GM18517 (cell line): Measurements from ENCODE around the gene ATXN7L2.

Source experiments
- ATAC-seq: cut with Tn5 transposase; IDR thresholded peaks from one replicate; pipeline ENCODE4 v1.9.1; 2021; ENCODE audit warnings: mild to moderate bottlenecking, moderate library complexity; ENCODE audit not compliant: unreplicated experiment

ATXN7L2 gene

DNA sequence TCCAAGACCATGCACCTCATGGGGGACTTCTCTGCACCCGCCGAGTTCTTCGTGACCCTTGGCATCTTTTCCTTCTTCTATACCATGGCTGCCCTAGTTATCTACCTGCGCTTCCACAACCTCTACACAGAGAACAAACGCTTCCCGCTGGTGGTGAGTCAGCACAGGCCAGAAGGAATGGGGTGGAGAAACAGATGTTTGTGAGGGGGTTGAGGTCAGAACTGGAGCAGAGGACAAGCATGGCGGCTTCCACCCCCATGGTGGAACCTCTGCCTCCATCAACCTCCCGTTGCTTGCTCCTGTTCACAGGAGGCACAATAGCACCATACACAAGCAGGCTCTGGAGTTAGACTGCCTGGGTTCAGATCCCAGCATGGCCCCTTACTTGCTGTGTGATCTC lies 6.9 kb upstream of the ATXN7L2 start:
- no peak for ATAC-seq

DNA sequence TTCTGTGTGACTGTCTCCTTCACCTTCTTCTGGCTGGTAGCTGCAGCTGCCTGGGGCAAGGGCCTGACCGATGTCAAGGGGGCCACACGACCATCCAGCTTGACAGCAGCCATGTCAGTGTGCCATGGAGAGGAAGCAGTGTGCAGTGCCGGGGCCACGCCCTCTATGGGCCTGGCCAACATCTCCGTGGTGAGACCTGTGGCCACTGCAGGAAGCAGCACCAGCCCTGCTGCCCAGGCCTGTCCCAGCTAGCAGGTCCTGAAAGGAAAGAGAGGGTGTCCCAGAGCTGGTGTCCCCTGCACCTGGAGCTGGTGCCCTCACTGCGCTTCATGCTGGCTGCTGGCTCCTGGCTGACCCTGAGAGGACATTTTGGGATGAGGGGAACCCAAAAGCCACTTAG lies 5.9 kb upstream of the ATXN7L2 start:
- ATAC-seq = no peak

DNA sequence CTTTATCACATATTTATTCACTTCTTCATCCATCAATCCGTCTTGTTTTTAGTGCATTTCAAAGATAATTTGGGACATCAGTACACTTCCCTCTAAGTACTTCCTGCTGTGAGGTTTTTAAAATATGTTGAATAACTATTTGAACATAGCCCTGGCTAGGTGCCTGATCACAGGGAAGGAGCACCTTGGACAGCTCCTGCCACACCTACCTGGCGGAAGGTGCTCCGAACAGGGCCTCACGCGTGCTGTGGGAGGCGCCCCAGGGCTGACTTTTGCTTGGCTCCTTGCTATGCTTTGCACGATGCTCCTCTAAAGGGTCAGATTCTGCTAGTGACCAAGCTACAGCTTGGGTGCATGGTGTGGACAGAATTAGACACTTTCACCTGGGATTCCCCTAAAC lies 4.9 kb upstream of the ATXN7L2 start:
- ATAC-seq = no peak

DNA sequence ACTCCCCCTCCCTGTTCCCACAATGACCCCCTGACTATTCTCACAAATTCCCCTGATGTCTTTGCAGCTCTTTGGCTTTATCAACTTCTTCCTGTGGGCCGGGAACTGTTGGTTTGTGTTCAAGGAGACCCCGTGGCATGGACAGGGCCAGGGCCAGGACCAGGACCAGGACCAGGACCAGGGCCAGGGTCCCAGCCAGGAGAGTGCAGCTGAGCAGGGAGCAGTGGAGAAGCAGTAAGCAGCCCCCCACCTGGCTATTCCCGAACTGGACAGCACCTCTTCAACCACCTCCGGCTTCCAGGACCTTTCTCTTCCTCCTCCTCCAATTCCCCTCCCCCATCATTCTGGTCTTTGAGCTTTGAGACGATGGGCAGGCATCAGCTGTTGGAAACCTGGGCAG lies 4.4 kb upstream of the ATXN7L2 start:
- no peak for ATAC-seq

DNA sequence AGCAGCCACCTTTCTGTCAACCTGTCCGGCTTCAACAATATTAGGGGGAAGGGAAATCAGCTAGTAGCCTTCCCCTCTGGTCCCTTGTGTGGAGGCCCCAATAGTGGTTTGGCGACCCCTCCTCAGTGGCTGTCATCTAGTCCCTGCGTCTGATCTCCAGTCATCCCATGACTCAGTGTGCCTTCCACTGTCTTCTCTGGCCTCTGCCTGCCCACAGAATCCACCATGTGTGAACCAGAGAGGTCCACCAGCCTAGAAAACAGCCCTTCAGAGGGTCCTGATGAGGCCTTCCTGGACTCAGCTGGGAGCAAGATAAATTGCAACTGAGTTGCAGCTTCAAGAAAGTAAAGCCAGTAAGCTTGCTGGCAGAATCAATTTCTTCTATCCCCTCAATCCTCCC lies 3.8 kb upstream of the ATXN7L2 start:
- no peak for ATAC-seq

DNA sequence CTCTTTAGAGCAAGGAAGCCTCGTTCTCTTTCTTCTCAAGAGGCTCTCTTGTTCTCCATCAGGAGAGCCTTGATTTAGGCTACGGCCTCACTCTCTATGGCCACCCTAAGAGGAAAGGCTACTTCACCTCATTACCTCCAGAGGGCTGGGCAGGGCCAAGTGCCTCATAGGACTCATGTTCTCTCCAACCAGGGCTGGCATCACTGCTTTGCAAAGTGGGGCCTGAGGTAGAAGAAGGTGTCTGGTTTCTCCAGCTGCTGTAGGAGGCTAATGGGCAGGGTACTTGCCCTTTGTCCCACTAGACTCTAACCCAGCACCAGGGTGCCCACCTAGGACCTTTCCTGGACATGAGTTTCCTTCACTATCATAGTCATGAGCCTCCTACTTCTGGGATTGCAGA lies 2.1 kb upstream of the ATXN7L2 start:
- ATAC-seq = no peak

DNA sequence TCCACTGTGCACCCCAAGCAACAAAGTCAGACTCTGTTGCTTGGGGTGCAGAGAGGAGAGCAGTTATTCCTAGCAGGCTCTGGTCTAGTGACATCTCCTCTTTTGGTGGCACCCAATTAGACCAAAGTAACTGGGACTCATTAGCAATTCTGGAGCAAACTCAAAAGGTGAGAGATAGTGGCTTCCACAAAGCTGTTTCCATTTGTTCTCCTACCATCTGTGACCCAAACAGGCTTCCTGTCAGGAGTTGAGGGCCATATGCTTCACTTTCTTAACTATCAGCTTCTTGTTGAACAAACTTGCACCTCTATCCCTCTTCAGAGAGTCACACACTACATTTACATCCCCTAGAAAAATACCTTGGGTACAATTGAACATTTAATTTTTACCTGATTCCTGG lies 1.5 kb upstream of the ATXN7L2 start:
- no peak for ATAC-seq

DNA sequence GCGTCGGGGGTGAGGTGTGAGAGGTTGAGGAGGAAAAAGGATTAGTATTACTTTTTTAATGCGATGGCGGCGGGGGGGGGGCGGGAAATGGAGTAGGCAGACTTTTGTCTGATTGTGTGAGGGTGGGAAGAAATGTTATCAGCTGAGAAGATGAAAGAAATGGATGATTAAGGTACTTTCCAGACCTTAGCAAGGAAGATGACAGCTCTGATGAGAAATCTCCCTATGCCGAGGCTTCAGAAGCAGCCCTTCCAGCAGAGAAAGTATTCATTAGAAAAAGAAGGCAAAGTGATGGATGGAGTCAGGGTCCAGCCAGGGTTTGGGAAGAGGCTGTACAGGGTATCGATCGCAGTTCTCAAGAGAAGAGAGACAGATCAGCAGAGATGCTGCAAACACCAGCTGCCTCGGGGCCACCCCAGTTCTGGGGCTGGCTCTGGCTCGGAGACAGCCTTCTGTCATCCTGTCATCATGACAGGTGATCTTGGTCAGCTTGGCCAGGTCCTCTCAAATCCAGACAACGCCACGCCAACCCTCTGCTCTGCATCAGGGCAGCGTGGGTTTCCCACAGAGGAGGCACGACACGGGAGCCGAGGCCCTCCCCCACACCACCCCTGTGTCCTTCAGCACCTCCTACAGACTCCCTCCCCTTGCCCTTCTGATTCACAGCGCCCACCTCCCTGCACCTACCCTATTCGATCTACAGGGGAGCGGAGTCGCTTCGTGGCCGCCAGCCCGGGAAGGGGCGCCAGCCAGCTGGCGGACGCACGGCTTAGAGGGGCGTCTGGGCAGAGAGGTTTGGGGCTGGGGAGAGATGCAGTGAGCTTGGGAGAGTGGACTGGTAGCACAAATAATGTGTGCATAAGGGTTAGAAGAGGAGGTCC lies 674 bp upstream of the ATXN7L2 start:
- peak; percentile 18 for ATAC-seq

DNA sequence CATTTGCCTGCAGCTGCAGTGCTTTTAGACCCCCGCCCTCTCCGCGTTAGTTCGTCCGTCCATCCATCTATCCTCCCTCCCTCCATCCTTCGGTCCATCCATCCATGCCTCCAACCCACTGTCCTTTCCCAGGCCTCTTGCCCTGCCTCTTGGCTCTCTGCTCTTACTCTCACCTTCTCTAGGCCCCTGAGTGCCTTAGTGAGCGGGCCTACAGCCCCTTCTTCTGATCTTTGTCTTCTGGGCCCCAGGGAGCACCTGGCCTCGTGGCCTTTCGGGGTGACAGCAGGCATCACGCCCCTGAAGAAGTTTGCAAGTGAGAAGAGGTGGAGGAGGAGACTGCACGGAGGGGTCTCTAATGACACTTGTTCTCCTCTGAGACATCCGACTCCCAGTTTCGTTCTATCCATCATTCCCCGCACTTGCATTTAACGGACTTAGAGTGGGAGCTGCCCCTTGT lies 842 bp downstream of the ATXN7L2 start:
- ATAC-seq = no peak

DNA sequence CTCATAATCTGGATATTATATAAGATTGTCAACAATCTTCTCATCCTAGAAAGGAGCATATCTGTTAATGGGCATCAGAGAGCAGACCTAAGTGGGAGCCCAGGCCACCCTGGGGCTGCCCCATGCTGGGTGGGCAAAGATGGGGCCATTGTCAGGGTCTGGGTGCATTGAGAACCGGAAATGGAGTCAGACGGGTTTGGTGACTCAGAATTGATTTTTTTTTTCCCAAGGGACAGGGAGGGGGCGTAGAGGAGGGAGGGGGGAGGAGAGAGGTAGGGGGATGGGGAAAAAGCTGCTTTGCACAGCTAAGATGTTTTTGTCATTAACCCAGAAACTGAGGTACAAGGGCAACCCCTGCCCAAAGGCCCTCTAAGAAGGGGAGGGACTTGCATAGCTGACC lies 1.3 kb downstream of the ATXN7L2 start:
- no peak for ATAC-seq

DNA sequence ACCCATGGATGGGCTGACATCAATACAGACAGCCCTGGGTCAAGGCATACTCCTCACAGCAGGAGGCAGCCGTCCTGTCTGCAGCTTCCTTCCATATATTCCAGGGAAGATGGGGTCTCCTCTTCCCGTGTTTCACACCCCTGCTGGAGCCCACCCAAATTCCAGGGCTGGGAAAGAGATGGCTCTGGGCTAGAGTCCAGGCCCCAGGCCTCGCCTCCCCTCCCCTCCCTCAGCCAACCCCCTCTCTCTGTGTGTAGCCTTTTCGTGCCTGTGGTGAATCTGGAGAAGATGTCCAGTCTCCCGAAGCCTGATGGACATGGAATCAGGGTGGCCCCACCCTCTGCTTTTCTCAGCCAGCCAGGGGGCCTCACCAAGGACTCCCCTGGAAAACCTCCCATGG lies 3.6 kb downstream of the ATXN7L2 start:
- no peak for ATAC-seq

DNA sequence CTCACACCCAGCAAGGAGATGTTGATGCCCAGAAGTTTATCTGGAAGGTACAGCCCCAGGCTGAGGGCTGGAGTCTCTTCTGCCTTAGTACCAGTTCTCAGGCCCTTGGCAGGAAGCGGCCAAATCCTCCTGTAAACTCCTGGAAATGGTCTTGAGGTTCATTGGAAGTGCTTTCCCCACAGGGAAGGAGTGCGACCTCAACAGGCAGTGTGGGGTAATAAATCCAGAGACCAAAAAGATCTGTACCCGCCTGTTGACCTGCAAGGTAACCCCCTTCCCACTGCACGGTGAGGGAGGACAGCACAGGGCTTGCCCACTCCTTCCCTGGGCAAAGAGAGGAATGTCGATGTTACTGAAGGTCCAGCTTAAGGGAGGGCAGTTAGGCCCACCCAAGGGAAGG lies 4.5 kb downstream of the ATXN7L2 start:
- no peak for ATAC-seq

DNA sequence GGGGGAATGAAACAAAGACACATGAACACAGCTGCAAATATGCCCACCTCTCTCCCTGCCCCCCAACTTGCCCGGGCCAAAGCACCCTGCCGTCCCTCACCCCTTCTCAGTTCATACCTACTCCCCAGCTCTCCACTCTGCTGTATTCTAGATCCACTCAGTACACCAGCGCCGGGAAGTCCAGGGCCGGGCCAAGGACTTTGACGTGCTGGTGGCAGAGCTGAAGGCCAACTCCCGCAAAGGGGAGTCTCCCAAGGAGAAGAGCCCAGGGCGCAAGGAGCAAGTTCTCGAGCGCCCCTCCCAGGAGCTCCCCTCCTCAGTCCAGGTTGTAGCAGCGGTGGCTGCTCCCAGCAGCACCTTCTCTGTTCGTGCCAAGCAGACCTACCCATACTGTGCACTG lies 5.0 kb downstream of the ATXN7L2 start:
- ATAC-seq = no peak

DNA sequence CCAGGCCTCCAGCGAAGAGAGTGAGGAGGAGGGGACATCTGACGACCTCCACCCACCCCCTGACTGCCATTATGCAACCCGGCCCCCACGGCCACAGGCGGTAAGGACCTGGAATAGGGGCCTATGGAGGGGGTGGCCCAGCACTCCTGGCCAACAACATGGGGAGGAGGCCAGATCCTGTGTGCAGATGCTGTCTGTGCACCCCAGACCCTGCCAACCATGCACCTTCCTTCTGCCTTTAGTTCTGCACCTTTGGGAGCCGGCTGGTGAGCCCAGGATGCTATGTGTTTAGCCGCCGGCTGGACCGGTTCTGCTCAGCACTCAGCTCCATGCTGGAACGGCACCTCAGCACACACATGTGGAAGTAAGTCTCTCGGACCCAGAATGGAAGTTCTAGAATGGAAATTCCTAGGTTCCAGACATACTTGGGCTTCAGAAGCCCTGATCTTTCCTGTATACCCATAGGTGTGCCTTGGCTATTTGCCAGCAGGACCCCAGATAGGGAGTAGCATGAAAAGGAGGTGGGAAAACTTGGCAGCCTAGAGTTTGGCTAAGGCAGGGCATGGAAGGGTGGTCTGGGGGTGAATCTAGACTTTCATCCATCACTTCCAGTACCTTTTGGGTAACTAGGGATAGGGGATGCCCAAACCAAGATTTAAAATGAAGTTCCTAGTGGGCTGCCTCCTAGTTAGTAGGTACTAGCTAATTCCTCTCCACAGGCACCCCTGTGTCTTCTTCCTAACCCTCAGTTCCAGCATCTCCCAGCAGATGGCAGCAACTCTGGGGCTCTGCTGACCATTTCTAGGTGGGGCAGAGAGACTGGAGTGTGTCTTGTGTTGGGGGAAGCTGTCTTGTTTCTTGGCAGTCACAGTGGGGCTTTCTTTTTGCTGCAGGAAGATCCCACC lies 6.6 kb downstream of the ATXN7L2 start:
- no peak for ATAC-seq

DNA sequence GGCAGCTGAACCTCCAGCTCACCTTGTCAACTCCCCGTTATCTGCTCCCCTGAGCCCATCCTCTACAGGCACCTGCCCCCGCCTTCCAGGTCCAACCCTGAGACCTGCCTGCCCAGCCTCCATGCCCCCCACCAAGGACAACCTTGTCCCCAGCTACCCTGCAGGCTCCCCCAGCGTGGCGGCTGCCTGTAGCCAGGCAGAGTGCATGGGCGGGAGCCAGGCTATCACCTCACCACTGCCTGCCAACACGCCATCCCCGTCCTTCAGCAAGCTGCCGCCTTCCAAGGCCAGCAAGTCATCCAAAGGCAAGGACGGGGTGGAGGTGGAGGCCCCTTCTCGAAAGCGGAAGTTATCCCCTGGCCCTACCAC lies 7.2 kb downstream of the ATXN7L2 start:
- no peak for ATAC-seq

DNA sequence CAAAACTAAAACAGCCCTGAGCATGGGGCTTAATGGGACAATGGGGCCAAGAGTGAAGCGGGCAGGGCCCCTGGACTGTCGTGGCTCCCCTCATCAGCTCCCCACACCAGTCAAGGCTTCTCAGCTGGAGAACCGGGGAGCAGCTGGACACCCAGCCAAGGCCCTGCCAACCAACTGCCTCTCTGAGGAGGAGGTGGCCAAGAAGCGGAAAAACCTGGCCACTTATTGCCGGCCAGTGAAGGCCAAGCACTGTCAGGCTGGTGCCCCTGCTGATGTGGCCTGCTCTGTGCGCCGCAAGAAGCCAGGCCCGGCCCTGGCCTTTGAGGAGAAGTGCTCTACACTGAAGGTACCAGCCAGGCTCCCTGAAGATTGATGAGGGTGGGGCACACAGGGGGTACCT lies 7.7 kb downstream of the ATXN7L2 start:
- no peak for ATAC-seq

DNA sequence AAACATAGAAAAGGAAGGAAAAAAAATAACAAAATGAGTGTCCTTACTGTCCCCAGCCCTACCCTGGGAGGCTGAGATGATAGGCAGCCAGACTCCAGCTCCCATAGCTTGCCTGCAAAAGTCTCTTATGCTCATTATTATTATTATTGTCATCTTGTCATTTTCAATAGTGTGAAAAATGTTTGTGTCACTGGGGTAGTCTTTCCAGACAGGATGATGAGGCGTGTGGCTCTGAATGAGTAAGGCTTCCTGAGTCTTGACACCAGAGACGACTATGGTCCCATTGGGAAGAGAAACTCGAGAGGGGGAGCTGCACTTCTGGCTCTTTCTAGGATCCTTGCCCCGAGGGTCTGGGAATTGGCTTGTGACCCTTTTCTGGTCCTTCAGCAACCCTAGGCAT lies 9.1 kb downstream of the ATXN7L2 start:
- ATAC-seq = no peak

DNA sequence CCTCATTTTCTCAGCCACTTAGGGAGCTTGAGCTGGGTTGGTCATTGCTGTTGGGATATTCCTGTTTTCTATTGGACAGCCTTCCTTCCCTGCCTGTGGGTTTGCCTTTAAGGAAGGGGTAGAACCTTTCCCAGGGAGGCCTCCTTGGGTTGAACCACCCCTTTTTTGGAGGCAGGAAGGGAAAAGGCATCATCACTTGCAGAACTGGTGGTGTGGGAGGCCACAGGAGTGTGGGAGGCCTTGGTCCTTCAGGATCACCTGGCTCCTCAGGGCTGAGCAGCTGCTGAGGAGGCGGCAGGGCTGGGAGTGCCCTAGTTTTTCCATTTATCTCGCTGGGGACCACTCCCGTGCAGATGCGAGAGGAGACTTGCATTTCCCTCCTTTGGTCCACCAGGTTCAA lies 9.5 kb downstream of the ATXN7L2 start:
- ATAC-seq = no peak

DNA sequence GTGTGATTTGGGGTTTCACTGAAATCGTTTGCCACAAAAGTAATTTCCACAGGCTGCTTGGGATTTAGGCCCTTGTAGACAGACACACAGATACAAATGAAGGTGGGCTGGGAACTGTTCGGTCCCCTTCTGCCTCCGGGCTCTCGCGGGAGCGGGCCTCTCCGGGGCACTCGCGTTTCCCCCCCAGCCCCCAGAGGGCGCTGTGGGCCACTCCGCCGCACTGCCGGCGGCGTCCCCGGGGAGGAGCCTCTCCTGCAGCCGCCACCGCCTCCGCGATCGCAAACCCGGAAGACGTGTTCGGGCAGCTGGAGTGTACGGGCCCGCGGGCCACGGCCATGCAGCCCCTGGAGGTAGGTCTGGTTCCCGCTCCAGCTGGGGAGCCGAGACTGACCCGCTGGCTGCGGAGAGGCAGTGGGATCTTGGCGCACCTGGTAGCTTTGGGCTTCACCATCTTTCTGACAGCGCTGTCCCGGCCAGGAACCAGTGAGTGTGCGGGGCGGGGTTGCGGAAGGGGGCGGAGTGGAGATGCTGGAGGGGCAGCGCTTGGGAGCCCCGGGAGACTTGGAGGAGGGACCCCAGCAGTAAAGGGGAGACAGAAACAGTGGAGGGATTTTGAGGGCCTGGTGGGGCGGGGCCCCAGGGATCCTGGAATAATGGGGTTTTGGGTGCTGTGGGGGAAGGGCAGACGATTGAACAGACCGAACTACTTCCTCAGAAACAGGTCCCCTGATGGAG lies 10.3 kb downstream of the ATXN7L2 start, which contains the start of gene CYB561D1:
TSS of gene CYB561D1 (plus strand) at position 290 of the 735 bp plus-strand sequence. CDS start at position 336, 46 bp downstream.
- peak; percentile 72 for ATAC-seq

DNA sequence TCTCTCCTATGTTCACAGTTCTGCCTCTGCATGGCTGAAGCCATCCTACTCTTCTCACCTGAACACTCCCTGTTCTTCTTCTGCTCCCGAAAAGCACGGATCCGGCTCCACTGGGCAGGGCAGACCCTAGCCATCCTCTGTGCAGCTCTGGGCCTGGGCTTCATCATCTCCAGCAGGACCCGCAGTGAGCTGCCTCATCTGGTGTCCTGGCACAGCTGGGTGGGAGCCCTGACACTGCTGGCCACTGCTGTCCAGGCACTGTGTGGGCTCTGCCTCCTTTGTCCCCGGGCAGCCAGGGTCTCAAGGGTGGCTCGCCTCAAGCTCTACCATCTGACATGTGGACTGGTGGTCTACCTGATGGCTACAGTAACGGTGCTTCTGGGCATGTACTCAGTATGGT lies 12.0 kb downstream of the ATXN7L2 start:
- no peak for ATAC-seq

DNA sequence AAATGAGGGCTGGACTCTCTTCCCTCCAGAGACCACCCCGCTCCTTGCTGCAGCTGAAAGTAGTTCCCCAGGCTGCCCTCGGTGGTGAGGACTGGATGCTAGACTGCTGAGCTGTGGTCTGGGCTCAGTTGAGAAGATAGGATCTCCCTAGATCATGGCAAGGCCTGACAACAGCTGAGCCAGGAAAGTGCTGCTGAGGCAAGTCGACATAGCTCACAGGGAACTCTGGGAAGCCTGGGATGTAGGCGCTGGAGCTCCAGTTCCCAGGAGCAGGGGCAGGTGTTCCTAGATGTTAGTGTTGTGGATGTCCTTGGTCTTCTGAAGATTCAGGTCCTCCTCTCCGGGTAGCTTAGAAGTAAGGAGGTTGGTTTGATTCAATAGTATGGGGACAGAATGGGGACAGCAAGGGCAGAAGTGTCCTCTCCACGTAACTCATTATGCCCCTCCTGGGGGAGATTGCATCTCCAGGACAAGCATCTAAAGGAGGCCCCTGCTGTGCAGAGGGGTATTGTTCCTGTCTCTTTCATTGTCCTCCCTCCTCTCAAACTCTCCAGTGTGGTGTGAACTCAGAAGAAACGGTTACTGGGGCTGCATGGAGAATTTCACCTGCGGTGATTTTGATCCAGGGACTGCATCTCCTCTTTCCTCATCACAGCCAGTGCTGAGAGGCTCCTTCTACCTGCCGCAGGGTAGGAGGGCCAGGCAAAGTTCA lies 13.9 kb downstream of the ATXN7L2 start:
- no peak for ATAC-seq
